ENCODE measurements around the gene FIP1L1.

FIP1L1 gene

GRCh38 chr4:53489279-53489889 is 111.9 kb downstream of the FIP1L1 start:
- TF ChIP-seq CTCF (IDR thresholded peaks at IDR 0.05; ENCODE audit: insufficient read depth, low read length, poor library complexity, severe bottlenecking) (no peak), EZH2phosphoT487 (conservative IDR thresholded peaks at IDR 0.05; ENCODE audit: low read length) (no peak)
- Histone ChIP-seq H3K9me2 (replicated peaks; ENCODE audit: insufficient read depth, low read length) (no peaks in the 10 kb centered on the region), H3K4me3 (ENCODE audit: insufficient read depth, low read length, poor library complexity, severe bottlenecking) (no peak overlapping the region), H3K27ac (ENCODE audit: low read depth, low read length) (no peak overlapping the region), H3K27me3 (ENCODE audit: low read length) (no peaks in the 10 kb centered on the region), H3K4me2 (ENCODE audit: low read depth, low read length, poor library complexity, severe bottlenecking) (no peak overlapping the region), H3K79me2 (ENCODE audit: insufficient read depth, low read length) (no peaks in the 10 kb centered on the region), H3K9ac (ENCODE audit: low read length) (no peak overlapping the region), H3K9me3 (ENCODE audit: insufficient read depth, low read length) (no peaks in the 10 kb centered on the region), H2AFZ (ENCODE audit: low read depth, low read length, severe bottlenecking) (no peak overlapping the region), H3F3A (ENCODE audit: insufficient read depth) (no peaks in the 10 kb centered on the region), H4K20me1 (ENCODE audit: low read depth, low read length) (no peaks in the 10 kb centered on the region), H3K36me3 (ENCODE audit: low read length) (no peaks in the 10 kb centered on the region)

GRCh38 chr4:53490161-53490956 is 112.9 kb downstream of the FIP1L1 start:
- Histone ChIP-seq H3K36me3 (ENCODE audit: low read length) (no peaks in the 10 kb centered on the region), H3K79me2 (ENCODE audit: insufficient read depth, low read length) (no peaks in the 10 kb centered on the region)

GRCh38 chr4:53490965-53491622 is 113.7 kb downstream of the FIP1L1 start:
- Histone ChIP-seq H2AFZ (ENCODE audit: low read depth, low read length, severe bottlenecking) (no peak overlapping the region), H3K4me2 (ENCODE audit: low read depth, low read length, poor library complexity, severe bottlenecking) (no peak overlapping the region), H3K36me3 (ENCODE audit: low read length) (no peaks in the 10 kb centered on the region), H3F3A (ENCODE audit: insufficient read depth) (no peaks in the 10 kb centered on the region), H3K9me3 (ENCODE audit: insufficient read depth, low read length) (no peaks in the 10 kb centered on the region), H3K27ac (ENCODE audit: low read depth, low read length) (no peak overlapping the region), H3K79me2 (ENCODE audit: insufficient read depth, low read length) (no peaks in the 10 kb centered on the region), H3K27me3 (ENCODE audit: low read length) (no peaks in the 10 kb centered on the region), H4K20me1 (ENCODE audit: low read depth, low read length) (no peaks in the 10 kb centered on the region), H3K9ac (ENCODE audit: low read length) (no peak overlapping the region), H3K9me2 (replicated peaks; ENCODE audit: insufficient read depth, low read length) (no peaks in the 10 kb centered on the region), H3K4me3 (ENCODE audit: insufficient read depth, low read length, poor library complexity, severe bottlenecking) (no peak overlapping the region)
- TF ChIP-seq EZH2phosphoT487 (conservative IDR thresholded peaks at IDR 0.05; ENCODE audit: low read length): no peak
- peak; percentile 23 for TF ChIP-seq CTCF (IDR thresholded peaks at IDR 0.05; ENCODE audit: insufficient read depth, low read length, poor library complexity, severe bottlenecking)

More at GRCh38 chr4:53490161-53490956, 112.9 kb downstream of the FIP1L1 start:
- Histone ChIP-seq H3F3A (ENCODE audit: insufficient read depth) (no peaks in the 10 kb centered on the region), H3K9me3 (ENCODE audit: insufficient read depth, low read length) (no peaks in the 10 kb centered on the region), H3K4me3 (ENCODE audit: insufficient read depth, low read length, poor library complexity, severe bottlenecking) (no peak overlapping the region), H3K9ac (ENCODE audit: low read length) (no peak overlapping the region), H3K27ac (ENCODE audit: low read depth, low read length) (no peak overlapping the region), H3K4me2 (ENCODE audit: low read depth, low read length, poor library complexity, severe bottlenecking) (no peak overlapping the region), H4K20me1 (ENCODE audit: low read depth, low read length) (no peaks in the 10 kb centered on the region), H3K27me3 (ENCODE audit: low read length) (no peaks in the 10 kb centered on the region), H2AFZ (ENCODE audit: low read depth, low read length, severe bottlenecking) (no peak overlapping the region), H3K9me2 (replicated peaks; ENCODE audit: insufficient read depth, low read length) (no peaks in the 10 kb centered on the region)
- TF ChIP-seq CTCF (IDR thresholded peaks at IDR 0.05; ENCODE audit: insufficient read depth, low read length, poor library complexity, severe bottlenecking) (no peak), EZH2phosphoT487 (conservative IDR thresholded peaks at IDR 0.05; ENCODE audit: low read length) (no peak)
